ENCODE results near the gene WDFY2.
"Not testable (repeated sequence)": the region's sequence is repeated elsewhere in the genome, so short reads cannot be mapped to it uniquely, and the experiment has no call there.

The WDFY2 gene

GRCh38 chr13:51564671-51565070 is 19.6 kb upstream of the WDFY2 start:
- no peak for DNase-seq

- DNase-seq: not testable (repeated sequence)
Observed at GRCh38 chr13:51569001-51569400, 15.3 kb upstream of the WDFY2 start.

- DNase-seq: no peak
Observed at GRCh38 chr13:51576754-51577153, 7.5 kb upstream of the WDFY2 start.

- no peak for DNase-seq
Observed at GRCh38 chr13:51577690-51578089, 6.6 kb upstream of the WDFY2 start.

DNA sequence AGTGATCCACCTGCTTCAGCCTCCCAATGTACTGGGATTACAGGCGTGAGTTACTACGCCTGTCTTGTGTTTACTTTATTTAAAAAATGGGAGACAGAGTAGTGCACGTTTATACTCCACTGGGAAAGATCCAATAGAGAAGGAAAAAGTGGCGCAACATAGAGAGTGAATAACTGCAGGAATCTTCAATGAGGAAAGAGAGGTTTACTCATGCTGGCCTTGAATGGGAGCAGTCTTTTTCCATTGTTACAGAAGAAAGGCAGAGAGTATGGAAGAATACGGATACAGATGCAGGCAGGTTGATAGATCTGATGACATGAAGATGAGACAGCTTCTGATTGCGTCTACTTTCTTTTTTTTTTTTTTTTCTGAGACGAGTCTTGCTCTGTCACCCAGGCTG is 4.6 kb upstream of the WDFY2 start:
- DNase-seq: no peak

- DNase-seq: no peak
Observed at GRCh38 chr13:51581148-51581820, 3.0 kb upstream of the WDFY2 start.

DNA sequence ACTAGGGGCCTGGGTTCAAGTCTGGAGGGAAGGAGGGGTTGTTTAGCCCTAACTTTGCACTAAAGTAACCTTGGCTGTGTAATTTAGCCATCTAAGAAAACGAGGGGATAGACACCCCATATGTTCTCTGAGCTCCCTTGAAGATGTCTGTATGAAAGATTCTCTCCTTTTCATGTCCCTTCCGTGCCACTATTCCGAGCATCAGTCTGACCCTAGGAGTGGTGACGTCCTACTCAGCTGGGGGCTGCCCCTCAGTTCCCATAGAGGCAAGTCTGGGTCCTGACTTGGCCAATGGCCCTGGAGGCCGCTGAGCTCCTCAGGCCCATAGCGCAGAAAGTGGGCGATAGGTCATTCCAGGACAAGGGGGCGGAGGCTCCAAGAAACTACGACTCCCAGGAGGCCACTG is 790 bp upstream of the WDFY2 start:
- DNase-seq: no peak

DNA sequence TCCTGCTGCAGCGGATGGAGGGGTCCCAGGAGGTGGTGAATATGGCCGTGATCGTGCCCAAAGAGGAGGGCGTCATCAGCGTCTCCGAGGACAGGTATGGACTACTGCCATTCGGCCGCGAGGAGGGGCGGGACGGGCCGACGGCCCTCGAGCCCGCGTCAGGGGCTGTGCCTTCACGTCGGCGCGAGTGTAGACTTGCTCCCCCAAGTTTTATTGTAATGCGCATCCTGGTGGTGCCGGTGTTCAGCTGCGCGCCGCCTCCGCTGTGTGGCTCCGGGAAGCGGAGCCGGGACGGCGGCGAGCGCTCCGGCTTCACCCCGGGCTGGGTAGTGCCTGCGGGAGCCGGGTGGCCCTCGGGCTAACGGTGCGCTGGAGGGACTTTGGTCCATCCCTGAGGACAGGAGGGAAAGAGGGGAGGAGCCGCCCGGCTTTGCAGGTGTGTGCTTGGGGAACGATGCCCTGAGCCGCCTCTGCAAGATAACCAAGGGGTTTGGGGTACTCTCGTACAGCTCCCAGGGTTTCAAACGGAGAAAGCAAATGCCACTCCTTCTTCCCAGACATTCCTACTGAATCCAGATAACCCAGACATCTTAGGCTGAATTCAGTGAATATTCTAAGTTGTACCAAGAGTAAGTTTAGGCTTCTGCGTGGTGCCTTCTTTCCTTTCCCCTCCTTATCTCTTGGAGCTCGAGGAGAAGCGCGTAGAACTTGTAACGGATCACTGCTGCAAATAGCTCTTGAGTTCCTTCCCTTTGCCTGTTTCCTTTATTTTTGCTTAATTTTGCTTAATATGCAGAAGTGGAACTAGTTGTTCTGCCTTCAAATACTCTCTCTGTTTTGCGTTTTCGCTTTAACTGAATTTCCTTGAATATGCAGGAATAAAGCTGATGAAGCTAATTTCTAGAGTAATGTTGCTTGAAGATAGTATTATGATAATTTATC is 740 bp downstream of the WDFY2 start:
- DNase-seq: peak; percentile 70

DNA sequence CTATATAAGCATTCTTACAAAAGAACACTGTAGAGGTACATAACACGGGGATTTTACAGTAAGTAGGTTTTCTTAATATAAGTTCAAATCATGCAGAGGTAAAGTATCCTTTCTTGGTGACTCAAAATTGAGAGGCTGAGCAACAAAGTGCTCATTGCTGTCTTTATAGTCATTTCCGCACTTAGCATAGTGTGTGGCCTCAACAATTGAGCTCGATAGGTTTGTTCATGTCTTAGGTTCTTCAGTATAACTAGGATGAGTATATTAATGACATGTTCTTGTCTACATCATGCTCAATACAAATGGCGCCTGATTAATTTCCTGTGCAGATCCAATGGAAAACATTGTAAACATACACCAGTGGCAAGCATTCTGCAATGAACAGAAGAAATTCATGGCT is 1.4 kb downstream of the WDFY2 start:
- DNase-seq: no peak

DNA sequence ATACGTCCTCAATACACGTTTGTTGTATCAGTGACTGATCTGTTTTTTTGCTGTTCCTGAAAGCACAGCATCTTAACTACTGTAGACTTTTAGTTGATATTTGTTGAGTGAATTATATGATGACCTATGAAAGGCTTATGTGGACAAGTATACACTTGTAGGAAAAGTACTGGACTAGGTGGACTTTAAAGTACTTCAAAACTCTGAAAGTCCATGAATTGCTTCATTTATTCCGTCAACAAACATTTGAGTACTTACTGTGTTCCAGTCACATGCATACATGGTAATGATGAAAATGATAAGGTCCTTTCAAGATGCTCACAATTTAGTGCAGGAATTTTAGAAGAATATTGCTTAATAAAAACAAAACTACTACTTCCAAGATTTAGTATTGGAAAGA is 3.1 kb downstream of the WDFY2 start:
- DNase-seq: no peak

DNA sequence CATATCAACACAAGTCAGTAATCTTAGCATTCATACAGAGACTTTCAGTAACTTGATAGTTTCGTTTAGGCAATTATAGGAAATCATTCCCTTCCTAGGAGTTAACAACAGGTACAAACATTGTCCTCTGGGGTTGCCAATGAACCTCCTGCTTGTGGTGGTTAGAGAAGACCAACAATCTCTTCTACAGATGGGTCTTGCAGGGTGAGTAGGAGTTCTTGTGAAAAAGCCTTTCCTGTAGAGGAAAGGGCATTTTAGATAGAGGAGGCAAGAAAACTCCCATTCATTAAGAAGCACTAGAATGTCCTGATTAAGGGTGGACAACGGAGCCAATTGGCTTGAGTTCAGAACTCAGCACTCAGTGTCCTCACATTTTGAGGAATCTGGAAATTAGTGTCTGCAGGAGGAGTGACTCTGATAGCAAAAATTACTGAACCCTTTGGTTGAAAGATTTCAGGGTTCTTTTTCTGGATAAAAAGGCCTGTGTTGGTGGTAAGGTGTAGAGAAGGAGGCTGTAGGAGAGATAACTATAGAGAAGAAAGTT is 4.2 kb downstream of the WDFY2 start:
- DNase-seq: no peak

GRCh38 chr13:51589793-51590192 is 5.5 kb downstream of the WDFY2 start:
- no peak for DNase-seq

DNA sequence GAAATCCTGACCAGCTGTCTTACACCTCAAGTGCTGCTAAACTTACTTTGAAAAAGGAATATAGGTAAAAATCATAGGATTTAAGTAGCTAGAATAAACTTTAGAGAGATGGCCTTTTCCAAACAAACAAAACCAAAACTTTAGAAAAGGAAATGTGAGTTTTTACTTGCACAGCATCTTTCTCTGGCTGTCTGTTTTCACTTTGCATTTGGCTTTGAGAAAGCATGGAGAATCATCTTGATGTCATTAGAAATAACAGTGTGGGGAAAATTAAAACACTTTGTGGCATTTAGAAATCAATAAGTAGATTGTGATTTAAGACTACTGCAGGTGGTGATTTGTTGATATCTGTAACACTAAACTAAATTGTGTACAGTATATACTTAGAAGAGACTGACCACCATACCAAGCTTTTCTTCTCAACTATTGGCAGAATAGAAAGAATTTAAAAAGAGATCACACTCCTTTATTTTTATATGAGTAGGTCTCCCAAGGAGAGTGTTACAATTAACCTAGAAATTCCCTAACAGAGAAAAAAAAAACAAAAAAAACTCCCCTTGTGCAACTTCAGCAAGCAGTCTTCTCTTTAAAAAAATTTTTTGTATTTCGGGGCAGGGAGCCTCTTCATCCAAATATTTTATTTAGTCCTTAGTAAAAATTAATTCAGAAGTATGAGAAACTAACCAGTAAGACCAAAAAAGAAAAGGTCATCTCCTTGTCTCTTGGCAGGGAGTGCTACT is 6.1 kb downstream of the WDFY2 start:
- no peak for DNase-seq

DNA sequence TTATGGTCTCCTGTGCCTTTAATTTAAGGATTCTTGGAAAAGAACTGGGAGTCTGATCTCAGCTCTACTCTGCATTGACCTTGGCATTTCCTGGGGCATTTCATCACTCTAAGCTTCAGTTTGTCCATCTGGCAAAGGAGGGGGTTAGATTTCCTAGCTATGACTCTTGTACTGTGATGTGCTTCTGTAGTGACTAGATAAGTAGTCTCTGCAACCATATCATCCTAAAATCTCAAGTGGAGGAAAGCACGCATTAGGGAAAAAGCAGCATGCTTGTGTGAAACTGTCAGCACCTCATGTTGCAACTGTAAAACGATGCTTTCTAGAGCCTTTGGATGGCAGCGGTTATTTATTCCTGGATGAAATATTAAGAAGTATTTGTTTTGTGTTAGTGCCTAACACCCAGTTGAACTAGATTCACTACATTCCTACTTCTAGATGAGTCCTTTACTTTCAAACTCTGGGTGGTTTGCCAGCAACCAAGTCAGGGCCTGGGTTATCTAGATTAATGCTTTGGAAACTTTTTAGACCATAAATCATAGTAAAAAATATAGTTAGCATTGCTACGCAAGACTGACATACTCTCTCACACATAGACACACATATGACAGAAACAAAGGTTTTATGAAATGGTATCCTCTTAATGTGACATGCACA is 6.8 kb downstream of the WDFY2 start:
- no peak for DNase-seq

DNA sequence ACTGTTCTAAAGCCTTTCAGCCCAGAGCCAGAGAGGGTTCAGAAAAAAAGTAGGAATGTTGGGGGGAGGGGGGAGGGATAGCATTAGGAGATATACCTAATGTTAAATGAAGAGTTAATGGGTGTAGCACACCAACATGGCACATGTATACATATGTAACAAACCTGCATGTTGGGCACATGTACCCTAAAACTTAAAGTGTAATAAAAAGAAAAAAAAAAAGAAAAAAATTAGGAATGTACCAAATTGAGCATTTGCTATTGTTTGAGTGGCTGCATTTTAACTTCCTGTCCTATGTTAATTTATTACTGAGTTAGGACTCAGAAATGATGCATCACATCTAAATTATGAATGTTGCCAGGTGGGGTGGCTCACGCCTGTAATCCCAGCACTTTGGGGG is 7.7 kb downstream of the WDFY2 start:
- DNase-seq: not testable (repeated sequence)

DNA sequence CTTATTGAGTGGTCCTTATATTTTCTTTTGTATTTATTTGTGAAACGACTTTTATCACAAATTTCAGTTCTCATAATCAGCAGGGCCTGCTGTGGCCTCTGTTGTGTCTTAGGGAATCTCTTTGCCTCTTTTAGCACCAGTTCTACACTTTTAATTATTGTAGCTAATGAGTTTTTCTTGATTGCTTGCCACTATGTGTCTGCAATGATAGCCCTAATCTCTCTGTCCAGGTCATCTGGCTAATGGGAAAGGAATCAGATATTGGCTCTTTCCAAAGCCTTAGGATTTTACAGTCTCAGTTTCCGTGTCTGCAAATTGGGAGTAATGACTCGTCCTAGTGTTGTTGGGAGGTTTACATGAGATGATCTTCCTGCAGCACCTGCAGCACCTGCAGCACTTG is 10.2 kb downstream of the WDFY2 start:
- DNase-seq: no peak

DNA sequence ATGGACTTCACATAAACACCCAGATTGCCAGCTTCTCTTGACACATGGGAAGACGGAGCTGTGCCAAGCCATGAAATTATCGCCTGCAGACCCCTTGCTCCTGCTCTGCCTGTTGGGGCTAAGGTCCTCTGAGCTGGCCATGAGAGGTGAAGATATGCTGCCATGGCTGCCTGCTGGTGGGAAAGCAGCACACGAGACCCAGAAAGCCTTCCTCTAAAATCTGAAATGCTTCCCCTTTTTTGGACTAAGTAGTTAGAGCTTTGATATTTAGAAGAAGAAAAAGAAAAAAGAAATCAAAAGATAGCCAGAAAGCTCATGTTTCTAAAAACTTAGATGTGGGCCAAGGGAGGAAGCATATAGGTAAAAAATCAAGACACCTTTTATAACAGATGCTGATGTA is 11.2 kb downstream of the WDFY2 start:
- DNase-seq: no peak

GRCh38 chr13:51596541-51596940 is 12.3 kb downstream of the WDFY2 start:
- DNase-seq: no peak

DNA sequence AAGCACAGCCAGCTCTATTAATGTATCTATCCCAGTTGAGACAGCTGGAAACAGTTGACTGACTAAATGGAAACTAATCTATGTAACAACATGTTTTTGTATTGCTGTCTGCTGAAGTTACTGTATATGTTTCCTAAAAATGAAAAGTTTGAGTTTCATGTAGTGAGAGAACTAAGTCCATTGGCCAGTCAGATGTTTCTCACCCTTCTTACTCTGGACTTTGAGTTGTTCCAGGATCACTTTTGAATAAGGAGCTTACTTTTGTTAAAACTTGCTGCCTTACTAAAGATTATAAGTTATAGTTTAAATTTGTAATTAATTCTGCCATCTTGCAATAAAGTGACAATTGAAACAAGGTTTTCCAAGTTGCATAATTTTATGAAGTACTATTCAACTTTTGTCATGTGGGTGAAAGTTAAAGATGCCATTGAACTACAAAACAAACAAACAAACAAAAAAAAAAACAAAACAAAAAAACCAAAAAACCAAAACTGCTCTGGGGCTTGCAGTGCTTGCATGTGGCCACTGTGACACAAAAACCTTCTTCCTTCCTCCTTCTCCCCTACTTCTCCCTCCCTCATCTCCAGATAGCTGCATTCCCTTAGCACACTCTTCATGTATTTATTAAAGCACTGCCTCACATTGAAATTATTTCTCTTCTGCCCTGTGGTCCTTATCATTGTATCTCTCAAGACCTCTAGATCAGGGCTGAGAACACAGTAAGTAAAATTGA is 15.3 kb downstream of the WDFY2 start:
- no peak for DNase-seq

GRCh38 chr13:51600703-51601102 is 16.4 kb downstream of the WDFY2 start:
- DNase-seq: no peak

DNA sequence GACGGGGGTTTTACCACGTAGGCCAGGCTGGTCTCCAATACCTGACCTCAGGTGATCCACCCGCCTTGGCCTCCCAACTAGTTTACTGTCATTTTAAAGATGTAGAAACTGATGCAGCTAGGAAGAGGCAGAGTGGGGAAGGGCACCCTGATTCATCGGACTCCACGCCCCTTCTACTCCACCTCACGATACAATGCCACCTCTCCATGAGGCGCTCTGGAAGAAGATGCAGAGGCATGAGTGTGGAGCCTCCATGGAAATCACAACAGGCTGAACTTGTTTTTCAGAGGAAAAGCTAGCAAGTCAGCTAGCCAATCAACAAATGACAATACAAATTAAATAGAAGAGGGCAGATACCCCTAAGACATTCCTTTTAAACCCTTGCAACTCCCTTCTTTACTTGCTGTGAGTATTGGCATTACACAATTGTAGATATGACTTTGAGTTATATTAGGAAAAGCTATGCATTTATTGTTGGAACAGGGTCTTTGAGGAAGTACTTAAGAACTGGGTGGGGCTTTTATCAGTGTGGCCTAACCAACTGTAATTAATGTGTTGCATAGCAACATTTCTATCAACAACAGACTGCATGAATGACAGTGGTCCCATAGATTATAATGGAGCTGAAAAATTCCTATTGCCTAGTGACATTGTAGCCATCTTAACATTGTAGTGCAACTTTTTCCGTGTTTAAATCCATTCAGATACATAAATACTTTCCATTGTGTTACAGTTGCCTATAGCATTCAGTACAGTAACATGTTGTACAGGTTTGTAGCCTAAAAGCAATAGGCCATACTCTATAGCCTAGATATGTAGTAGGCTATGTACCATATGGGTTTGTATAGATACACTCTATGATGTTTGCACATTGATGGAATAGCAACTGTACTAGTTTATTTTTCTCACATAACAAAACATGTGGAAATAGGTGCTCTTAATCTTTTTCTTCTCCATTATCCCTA is 17.6 kb downstream of the WDFY2 start:
- DNase-seq: no peak
